Activated CD4-positive, alpha-beta T cell treated with anti-CD3 and anti-CD28 coated beads, Interleukin-2, amount 50 U/mL, for 1 hour (primary cell): ENCODE results near the gene APMAP.
"Not testable (repeated sequence)": the region's sequence is repeated elsewhere in the genome, so short reads cannot be mapped to it uniquely, and the experiment has no call there.

ENCODE experiments used
- DNase-seq: peaks from one replicate; pipeline ENCODE4 v3.0.0-alpha.2; 2020

The APMAP gene

DNA sequence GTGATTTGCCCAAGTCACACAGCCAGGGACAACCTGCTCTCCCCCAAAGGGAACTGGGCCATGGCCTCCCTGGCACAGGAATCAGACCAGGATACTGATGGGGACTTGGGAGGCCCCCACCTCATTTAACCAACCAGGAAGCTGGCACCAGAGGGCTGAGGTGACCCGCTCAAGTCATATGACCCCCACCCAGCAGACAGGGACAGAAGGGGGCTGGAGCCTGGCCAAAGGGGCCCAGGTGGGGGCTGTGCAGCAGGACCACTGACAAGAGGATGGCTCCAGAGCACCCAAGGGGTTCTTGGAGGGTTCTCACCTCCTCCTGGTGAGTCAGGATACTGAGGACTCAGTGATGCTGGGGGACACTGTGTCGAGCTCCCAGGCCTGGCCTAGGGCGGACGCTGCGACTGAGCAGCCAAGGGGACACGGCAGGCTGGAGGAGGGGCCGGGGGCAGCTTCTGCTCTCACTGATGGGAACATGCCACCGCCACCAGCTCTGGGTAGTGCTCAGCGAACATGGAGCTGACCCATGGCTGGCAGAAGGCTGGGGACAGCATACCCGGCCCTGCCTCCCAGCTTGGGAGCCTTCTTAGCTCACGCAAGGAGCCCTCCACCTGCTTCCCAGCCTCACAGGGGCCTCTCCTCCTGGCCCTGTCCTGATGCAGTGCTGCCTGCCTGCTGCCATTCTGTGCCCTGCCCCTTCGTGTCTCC, 42.3 kb downstream of the APMAP start:
- DNase-seq: no peak

DNA sequence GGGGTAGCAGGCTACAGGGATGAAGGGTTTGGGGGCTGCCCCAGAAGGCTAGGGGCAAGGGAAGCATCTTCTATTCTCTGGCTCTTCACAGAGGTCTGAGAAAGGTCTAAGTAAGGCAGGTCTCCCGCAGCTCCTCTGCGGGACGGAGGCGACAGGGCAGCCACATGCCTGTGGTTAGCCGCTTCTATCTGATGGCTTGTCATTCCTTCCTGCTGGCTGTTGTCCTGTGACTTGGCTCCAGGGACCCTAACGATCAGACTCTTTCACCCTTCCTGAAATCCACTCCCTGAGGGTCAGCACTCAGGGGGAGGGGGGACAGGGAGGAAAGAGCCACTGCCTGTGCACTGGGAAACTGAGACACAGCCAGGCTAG, 42.8 kb downstream of the APMAP start:
- DNase-seq: no peak

DNA sequence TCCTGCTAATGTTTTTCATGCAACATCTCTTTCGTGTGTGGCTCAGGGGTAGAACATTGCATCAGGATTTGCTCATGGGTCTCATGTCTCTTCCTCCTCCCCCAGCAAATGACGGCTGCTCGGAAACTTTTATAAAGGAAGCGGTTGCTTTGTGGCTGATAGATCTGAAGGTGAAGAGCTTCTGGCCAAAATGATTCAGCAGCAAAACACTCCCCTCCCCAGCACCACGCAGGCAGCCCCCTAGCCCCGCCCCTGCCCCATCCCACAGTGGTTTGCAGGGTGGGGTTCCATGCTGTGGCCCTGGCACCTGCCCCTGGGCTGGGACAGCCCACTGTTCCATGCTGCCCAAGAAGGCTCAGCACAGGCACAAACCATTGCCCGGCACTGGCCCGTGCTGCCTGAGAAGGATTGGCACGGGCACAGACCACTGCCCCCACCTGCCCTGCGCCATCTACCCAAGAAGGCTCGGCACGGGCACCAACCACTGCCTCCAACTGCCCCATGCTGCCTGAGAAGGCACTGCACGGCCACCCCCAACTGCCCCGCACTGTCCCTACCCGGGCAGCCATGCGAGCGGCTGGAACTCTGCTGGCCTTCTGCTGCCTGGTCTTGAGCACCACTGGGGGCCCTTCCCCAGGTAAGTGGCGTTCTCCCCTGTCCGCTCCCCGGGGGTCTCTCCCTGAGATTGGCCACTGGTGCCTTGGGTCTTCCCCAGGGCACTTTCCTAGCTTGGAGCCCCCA, 43.4 kb downstream of the APMAP start, which contains the start of gene CST7:
Gene CST7 (plus strand): TSS at position 331 of the 741 bp plus-strand sequence. CDS start 237 bp downstream, at position 568.
- peak; percentile 75 for DNase-seq

DNA sequence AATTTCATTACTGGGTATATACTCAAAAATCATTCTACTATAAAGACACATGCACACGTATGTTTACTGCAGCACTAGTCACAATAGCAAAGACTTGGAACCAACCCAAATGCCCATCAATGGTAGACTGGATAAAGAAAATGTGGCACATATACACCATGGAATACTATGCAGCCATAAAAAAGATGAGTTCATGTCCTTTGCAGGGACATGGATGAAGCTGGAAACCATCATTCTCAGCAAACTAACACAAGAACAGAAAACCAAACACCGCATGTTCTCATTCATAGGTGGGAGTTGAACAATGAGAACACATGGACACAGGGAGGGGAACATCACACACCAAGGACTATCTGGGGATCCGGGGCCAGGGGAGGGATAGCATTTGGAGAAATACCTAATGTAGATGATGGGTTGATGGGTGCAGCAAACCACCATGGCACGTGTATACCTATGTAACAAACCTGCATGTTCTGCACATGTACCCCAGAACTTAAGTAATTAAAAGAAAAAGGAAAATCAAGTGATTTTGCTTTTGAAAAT, 44.1 kb downstream of the APMAP start:
- not testable (repeated sequence) for DNase-seq

DNA sequence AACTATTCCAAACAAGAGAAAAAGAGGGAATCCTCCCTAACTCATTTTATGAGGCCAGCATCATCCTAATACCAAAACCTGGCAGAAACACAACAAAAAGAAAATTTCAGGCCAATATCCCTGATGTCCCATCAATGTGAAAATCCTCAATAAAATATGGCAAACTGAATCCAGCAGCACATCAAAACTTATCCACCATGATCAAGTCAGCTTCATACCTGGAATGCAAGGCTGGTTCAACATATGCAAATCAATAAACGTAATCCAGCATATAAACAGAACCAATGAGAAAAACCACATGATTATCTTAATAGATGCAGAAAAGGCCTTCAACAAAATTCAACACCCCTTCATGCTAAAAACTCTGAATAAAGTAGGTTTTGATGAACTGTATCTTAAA, 46.2 kb downstream of the APMAP start:
- DNase-seq: not testable (repeated sequence)

DNA sequence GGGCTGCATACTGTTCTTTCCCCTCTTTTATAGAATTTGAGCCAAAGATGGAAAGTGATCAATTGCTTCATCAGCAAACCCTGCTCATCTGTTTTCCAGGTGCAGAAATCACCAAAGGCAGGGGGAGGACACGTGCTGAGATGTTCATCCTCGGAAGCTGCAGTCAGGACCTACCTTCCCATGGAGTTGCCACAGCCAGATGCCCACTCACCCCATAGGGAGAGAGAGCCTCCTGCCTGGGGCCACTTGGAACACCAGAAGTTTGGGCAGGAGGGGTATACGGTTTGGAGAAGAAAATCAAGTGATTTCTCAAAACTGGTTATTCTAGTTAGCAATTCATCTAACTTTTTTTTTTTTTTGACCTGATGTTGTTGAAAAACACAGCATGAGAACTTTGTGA, 48.8 kb downstream of the APMAP start:
- DNase-seq: no peak

DNA sequence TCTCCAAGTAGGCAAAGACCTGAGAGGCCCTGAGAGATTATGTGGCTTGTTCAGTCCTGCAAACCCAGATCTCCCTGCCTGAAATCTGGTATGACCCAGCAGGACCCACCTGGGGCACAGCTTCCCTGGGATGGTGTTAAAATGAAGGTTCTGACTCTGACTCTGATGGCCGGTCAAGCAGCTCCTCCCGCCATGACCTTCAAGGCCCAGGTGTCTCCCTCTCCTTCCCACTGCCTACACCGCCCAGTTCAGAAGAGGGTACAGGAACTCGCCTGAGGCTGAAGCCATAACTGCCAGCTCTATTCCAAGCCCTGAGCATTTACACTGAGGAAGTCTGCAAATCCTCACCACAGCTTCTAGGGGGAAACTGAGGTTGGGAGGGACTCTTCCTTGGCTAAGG, 49.4 kb downstream of the APMAP start:
- DNase-seq: no peak

DNA sequence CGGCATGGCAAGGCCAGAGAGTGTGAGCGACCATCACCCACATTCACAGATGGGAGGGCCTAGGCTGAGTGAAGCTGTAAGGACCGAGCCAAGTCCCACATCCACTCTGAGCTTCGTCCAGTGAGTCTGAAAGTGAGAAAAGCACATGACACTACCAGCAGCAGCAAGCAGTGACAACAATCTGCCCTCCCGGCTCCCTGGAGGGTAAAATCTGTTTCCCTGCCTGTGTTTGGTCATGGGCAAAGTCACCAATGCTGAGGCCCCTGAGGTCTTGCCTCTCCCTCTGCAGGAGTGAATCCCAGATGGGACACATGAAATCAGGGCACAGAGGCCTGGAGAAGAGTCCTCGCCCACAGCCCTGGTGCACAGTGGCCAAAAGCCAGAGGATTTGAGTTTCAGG, 49.9 kb downstream of the APMAP start:
- DNase-seq: no peak

DNA sequence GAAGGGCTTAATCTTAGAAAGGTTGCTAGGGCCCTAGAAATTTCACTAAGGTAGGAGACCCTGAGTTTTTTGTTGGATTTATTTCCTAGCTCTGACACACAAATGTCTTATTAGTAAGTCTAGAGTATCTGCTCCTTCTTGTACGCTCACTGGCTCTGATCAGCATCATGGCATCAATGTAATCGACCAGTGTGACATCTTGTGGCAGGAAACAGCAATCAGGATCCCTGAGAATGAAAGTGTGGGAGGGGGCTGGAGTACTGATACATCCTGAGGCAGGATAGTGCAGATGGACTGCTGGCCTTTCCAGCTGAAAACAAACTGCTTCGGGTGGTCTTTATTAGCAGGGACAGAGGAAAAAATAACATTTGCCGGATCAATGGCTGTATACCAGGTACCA, 53.5 kb downstream of the APMAP start:
- no peak for DNase-seq

DNA sequence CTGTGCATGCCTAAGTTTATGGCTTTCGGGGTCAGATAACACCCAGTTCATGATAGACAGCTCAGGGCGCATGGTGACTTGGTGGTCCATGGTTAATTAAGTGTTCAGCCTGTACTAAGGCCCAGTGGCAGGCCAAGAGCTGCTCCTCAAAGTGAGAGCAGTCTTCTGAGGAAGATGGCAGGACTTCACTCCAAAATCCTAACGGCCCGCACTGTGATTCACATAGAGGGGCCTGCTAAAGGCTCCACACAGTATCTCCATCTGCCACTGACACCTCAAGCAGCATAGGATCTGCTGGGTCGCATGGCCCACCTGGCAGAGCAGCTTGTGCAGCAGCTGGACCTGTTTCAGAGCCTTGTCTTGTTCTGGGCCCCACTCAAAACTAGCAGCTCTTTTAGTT, 54.1 kb downstream of the APMAP start:
- DNase-seq: no peak

DNA sequence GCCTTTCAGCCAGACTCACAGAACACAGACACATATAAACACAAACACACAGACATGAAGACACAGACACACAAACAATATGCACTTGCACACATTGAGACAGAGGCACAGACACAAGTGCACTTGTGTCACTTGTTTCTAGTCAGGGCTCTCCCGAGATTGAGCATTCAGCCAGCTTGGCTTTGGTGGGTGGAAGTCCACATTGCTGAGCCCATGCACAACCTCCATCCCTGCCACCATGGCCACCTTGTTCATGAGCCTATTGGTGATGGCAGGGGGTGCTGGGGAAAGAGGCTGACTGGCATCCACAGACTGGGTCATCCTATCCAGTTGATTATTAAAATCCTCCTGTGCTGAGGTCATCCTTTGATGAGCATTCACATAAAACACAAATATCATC, 55.0 kb downstream of the APMAP start:
- DNase-seq: no peak

DNA sequence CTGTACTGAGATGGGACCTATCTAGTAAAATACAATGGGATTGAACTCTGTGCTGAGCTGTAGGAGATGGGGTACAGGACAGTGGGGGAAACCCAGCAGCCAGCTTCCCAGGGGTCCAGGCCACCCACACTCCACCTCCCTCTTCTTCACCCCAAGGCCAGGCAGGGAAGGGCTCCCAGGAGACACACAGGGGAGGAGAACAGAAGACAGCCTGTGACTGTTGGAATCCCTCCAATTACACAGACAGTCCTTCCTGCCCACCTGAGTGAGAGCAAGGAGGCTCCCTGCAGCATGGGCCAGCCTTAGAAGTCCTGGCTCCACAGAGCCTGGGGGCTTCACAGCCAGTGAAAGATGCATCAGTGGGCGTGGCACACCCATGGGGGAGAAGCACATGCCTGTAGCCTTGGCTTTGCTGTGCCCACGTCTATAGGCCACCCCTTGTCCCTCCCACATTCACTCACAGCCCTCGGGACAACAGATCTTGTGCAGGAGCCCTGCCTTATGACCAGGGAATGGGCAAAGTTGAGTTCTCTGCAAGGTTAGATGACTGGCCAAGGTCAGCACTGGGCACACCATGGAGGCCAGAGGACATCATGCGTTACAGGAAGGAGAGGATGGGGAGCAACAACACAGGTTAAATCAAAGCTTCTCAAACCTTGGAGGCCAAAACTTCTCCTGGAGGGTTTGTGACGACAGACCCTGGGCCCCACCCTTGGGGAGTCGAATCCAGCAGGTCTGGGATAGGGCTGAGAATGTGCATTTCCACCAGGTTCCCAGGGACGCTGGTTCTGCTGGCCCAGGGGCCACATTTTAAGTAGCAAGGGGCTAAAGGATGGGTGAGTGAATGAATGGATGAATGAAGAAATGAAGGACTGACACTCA, 55.8 kb downstream of the APMAP start:
- no peak for DNase-seq

DNA sequence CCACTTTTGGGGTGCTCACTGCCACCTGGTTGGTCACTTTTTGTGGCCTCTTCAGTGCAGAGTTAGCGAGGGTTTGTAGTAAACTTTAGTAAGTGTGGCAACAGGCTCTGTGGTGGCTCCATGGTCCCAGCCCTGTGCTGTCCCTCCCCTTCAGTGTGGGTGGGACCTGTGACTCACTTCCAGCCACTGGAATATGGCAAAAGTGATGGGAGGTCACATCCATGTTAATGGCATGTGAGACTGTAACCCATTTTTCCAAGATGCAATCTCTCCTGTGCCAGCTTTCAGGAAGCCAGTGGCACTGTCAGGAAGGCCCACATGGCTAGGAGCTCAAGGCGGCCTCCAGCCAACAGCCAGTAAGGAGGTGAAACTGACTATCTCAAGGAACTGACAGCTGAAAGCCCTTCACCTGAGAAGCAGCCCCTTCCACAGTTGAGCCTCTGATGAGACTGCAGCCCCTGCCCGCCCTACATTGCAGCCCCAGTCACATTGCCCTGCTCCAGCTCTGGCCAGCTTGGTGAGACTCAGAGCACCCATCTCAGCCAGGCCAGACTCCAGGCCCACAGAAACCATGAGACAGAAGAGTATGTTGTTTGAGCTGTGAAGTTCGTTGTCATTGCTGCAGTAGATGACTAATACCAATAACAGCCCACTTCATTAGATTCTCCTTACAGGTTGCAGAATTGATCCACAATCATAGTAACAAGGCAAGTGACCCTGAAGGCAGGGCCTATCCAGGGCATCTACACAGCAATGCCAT, 56.6 kb downstream of the APMAP start:
- DNase-seq: no peak

DNA sequence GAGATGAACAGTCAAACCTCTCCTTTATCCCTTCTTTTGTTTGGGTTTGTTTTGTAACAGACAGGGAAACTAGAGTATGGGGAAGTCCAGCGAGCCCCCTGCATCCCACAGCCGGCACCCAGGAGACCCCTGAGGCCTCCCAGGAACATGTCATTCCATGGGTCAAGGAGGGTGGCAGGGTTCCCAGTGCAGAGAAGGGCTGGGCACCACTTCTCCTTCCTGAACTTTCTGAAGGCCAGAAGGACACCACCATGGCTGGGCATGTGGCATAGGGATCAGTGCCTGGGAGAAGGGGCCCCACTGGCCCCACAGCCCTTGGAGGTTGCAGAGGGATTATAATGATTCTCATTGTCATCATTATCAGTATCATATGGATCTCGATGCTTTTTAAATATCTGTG, 57.4 kb downstream of the APMAP start:
- no peak for DNase-seq

DNA sequence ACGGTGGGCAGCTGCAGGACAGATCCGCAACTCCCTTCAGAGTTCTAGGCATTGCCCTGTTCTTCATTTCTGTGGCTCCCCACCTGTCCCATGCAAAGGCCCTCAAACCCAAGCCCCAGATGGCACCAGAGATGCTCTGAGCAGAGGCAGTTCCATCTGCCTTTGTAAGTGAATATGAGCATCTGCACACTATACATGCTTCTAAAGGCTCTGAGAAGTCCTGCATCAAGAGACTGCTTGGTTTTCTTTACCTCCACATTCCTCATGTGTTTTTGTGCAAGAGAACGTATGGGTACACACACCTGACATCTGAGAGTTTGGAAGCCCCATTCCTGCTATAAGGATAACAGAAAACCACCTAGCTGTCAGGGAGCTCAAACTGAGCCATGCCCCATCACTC, 57.8 kb downstream of the APMAP start:
- no peak for DNase-seq

DNA sequence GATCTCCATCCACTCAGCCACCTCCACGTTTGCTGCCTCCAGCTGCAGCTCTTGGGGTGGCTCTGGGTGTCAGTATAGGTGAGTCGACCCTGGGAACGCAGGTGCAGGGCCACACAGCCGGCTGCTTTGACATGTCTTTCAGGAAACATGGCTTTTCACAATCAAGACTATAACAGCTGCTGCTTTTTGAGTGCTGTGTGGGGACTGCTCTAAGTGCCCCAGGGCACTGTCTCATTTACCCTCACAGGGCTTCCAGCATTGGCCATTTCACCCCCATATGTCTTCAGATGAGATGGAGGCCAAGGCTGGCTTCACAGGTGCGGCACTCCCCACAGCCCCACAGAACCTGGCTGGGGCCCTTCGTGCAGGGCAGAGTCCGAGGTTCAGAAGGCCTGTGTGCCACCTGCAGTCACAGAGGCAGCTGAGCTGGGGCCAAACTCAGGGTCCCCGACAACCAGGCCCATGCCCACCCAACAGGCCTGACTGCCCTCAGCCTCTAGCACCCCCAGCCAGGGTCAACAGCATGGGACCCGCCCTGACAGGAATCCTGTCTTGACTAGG, 58.4 kb downstream of the APMAP start:
- DNase-seq: no peak

DNA sequence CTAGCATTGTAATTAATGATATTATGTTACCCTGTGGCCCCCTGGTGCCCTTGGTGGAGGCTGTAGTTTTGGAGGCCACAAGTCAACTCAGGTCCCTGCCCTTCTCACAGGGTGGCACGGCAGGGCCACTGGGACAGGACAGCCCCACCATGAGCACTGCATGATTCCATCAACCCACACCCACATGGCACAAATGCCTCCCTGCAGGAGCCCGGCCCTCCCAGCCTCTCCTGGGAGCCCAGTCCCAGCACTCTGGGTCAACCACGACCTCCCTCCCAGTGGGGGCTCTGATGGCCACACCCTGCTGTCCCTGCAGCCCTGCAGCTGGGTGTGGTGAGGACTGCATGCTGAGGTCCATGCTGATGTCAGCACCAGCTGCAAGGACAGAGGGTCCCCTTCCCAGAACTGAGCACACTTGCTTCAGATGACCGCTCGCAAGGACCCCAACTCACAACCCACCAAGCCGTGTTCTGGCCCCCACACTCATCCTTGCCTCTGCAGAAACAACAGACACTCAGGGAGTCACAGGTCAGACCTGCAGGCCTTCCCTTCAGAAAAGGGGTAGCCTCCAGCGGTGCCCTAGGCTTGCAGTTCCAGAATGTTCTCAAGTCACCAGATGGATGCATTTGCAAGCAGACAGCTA, 59.2 kb downstream of the APMAP start:
- DNase-seq: no peak

DNA sequence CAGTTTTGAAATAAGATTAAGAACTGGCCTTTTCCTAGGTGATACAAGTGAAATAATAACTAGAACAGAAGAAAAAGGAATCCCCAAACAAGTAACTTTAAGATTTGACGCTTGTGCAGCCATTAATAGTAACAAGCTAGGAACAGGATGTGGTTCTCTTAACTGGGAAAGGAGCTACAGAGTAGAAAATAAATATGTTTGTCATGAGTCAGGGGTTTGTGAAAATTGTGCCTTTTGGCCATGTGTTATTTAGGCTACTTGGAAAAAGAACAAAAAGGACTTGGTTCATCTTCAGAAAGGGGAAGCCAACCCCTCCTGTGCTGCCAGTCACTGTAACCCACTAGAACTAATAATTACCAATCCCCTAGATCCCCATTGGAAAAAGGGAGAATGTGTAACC, 60.7 kb downstream of the APMAP start:
- not testable (repeated sequence) for DNase-seq

DNA sequence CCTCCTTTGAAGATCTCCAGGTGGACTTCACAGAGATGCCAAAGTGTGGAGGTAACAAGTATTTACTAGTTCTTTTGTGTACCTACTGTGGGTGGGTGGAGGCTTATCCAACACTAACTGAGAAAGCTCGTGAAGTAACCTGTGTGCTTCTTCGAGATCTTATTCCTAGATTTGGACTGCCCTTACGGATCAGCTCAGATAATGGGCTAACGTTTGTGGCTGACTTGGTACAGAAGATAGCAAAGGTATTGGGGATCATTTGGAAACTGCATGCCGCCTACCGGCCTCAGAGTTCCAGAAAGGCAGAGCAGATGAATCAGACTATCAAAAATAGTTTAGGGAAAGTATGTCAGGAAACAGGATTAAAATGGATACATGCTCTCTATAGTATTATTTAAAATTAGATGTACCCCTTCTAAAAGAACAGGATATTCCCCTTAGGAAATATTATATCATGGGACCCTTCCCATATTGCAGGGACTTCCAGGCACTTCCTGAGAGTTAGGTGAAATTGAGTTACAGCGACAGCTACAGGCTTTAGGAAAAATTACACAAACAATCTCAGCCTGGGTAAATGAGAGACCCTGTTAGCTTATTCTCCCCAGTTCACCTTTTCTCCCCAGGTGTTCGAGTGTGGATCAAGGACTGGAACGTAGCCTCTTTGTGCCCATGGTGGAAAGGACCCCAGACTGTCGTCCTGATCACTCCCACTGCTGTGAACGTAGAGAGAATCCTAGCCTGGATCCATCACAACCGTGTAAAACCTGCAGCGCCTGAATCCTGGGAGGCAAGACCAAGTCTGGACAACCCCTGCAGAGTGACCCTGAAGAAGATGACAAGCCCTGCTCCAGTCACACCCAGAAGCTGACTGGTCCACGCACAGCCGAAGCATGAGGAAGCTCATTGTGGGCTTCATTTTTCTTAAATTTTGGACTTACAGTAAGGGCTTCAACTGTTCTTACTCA, 61.5 kb downstream of the APMAP start:
- DNase-seq: not testable (repeated sequence)
